CD4-positive, CD25-positive, alpha-beta regulatory T cell (primary cell): ENCODE data around the gene OR2T33. TPM values are rescaled to one million over a fixed set of nuclear protein-coding genes. Genes with fewer than 3 reads are reported as not detected.
"Not testable (repeated sequence)": the region's sequence is repeated elsewhere in the genome, so short reads cannot be mapped to it uniquely, and the experiment has no call there.

Experiments
- ATAC-seq, 2 donors: fragments of 150-1000 bp; cut with Tn5 transposase; one replicate each; pipeline ENCODE4 v1.10.0; 2021; ENCODE audit warnings: low read depth in 2 of 2, moderate number of reproducible peaks in 2 of 2, moderate library complexity in 1 of 2
- DNase-seq, 3 donors: peaks; one replicate each; pipeline versions ENCODE4 v3.0.0 to v3.0.0-alpha.2; 2012 to 2022; ENCODE audit warnings: mixed read lengths in 1 of 3
- H3K27ac ChIP-seq: one replicate; pipeline ENCODE4 v1.7.0; 2013; ENCODE audit warnings: mild to moderate bottlenecking, low read length; ENCODE audit not compliant: insufficient read depth, poor library complexity, severe bottlenecking
- H3K27me3 ChIP-seq: one replicate; pipeline ENCODE4 v1.7.0; 2013; ENCODE audit warnings: low read length; ENCODE audit not compliant: control insufficient read depth, insufficient read depth
- H3K36me3 ChIP-seq: one replicate; pipeline ENCODE4 v1.7.0; 2013; ENCODE audit warnings: mild to moderate bottlenecking, low read length, moderate library complexity; ENCODE audit not compliant: control insufficient read depth, insufficient read depth
- H3K4me1 ChIP-seq: 2 replicates; pipeline ENCODE4 v1.7.0; 2013; ENCODE audit warnings: mild to moderate bottlenecking, low read length; ENCODE audit not compliant: insufficient read depth, control insufficient read depth, poor library complexity, severe bottlenecking
- H3K4me3 ChIP-seq: one replicate; pipeline ENCODE4 v1.7.0; 2013; ENCODE audit warnings: low read depth, mild to moderate bottlenecking, low read length, moderate library complexity
- H3K9me3 ChIP-seq, 2 experiments: 1 replicate in 1 of 2; 2 replicates in 1 of 2; pipeline ENCODE4 v1.7.0; 2013; ENCODE audit warnings: low read length in 2 of 2, mild to moderate bottlenecking in 1 of 2, moderate library complexity in 1 of 2; ENCODE audit not compliant: control insufficient read depth in 2 of 2
- H3K27ac Mint-ChIP-seq, 3 donors: one replicate each; pipeline ENCODE4 v1.8.0; 2020 to 2022; ENCODE audit warnings: mild to moderate bottlenecking in 3 of 3, mixed read lengths in 3 of 3, moderate library complexity in 2 of 3
- H3K27me3 Mint-ChIP-seq: one replicate; pipeline ENCODE4 v1.8.0; 2022; ENCODE audit warnings: mild to moderate bottlenecking, mixed read lengths
- H3K36me3 Mint-ChIP-seq: one replicate; pipeline ENCODE4 v1.8.0; 2020; ENCODE audit warnings: mixed read lengths
- H3K4me1 Mint-ChIP-seq, 4 donors: one replicate each; pipeline ENCODE4 v1.8.0; 2020 to 2022; ENCODE audit warnings: mixed read lengths in 4 of 4, mild to moderate bottlenecking in 1 of 4
- H3K4me3 Mint-ChIP-seq, 4 donors: one replicate each; pipeline ENCODE4 v1.8.0; 2020 to 2022; ENCODE audit warnings: mild to moderate bottlenecking in 4 of 4, mixed read lengths in 4 of 4, moderate library complexity in 3 of 4
- H3K9me3 Mint-ChIP-seq, 7 donors: one replicate each; pipeline ENCODE4 v1.8.0; 2020 to 2022; ENCODE audit warnings: mixed read lengths in 7 of 7, mild to moderate bottlenecking in 3 of 7, moderate library complexity in 2 of 7
- polyA plus RNA-seq, 4 donors: library from polyadenylated mRNA; unstranded; fragments of 300-500 nt; fragmentation: Illumina TruSeq; gene quantifications; one replicate each; pipeline ENCODE4 v1.2.3, GENCODE V29; 2021
- total RNA-seq: library from RNA; stranded (reverse); gene quantifications from one replicate; pipeline ENCODE4 v1.2.3, GENCODE V29; 2022

OR2T33 gene
- total RNA-seq, result not detected
- not detected for polyA plus RNA-seq

DNA sequence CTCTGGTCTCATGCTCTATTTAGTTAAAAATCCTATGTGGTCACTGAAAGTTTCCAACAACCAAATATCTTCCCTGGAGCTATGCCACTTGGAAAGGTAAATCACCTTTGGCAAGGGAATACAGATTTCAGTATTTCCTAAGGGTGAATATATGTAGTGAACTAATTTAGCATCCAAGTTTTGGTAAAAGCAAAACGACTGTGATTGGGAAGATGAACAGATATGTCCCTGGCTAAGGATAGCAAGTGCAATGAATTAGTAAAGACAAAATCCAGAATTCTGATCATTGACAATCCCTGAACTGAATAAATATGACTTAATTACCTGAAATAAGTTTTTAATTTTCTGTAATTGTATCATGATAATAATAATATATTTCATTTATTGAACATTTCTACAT lies at the start of gene OR2T33:
Gene OR2T33 (minus strand): TSS at position 101 of the 400 bp plus-strand sequence. CDS start 4,162 bp downstream, outside the sequence.
- H3K4me3 Mint-ChIP-seq, result no peak within 1 kb of the TSS
- no peaks in the 10 kb centered on the region for H3K36me3 ChIP-seq
- H3K9me3 Mint-ChIP-seq, result peaks cover 0 to 4% (median 0%) of the 10 kb centered on the region in 7 donors
- H3K27ac ChIP-seq, result no peak within 1 kb of the TSS
- H3K27ac Mint-ChIP-seq, result no peak within 1 kb of the TSS
- DNase-seq (no peak), ATAC-seq (no peak)
- H3K36me3 Mint-ChIP-seq, result no peaks in the 10 kb centered on the region
- no peaks in the 10 kb centered on the region for H3K27me3 Mint-ChIP-seq
- H3K27me3 ChIP-seq, result no peaks in the 10 kb centered on the region
- H3K4me3 ChIP-seq, result no peak within 1 kb of the TSS
- peaks cover 0 to 3% of the 10 kb centered on the region in 2 experiments for H3K9me3 ChIP-seq
- H3K4me1 ChIP-seq, result no peaks in the 10 kb centered on the region
- H3K4me1 Mint-ChIP-seq, result no peaks in the 10 kb centered on the region

DNA sequence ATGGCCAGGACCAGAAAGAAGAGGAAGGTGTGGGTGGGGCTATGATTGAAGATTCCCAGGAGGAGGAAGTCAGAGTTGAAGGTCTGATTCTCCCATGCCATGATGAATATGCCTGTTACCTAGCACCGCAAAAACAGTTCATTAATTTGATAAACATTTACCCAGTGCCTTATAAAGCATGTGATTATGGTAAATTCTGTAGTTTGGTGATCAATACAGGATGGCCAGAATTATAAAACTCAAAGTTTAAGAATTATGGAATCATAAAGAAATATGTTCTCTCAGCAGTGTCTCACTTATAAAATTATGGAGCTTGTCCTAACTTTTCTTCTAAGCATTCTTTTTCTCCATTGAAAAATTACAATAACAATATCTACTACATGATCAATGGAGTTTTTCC lies 46.7 kb upstream of the OR2T33 start, which contains the start of gene OR2M7:
Gene OR2M7 (minus strand): TSS at position 101 of the 400 bp plus-strand sequence. CDS start 0 bp downstream, at position 101.
- H3K4me1 ChIP-seq, result no peaks in the 10 kb centered on the region
- H3K4me3 ChIP-seq, result no peak within 1 kb of the TSS
- Mint-ChIP-seq H3K36me3 (no peaks in the 10 kb centered on the region), H3K27me3 (no peaks in the 10 kb centered on the region), H3K9me3 (peaks cover 0 to 24% (median 2%) of the 10 kb centered on the region in 7 donors), H3K27ac (no peak within 1 kb of the TSS), H3K4me1 (no peaks in the 10 kb centered on the region), H3K4me3 (no peak within 1 kb of the TSS)
- ATAC-seq, result no peak
- H3K9me3 ChIP-seq, result no peaks in the 10 kb centered on the region
- no peaks in the 10 kb centered on the region for H3K36me3 ChIP-seq
- H3K27me3 ChIP-seq, result no peaks in the 10 kb centered on the region
- no peak within 1 kb of the TSS for H3K27ac ChIP-seq
- no peak for DNase-seq

DNA sequence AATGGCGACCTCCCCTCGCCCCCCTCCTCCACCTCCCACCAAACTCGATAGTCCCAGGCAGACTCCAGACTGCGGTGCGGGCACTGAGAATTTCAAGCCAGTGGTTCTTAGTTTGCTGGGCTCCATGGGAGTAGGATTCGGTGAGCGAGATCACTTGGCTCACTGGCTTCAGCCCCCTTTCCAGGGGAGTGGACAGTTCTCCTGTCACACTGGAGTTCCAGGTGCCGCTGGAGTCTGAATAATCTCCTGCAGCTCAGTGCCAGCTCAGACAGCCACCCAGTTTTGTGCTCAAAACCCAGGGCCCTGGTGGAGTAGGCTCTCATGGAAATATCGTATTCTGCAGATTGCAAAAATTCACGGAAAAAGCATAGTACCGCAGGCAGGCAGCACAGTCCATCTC lies 39.0 kb upstream of the OR2T33 start:
- Mint-ChIP-seq H3K36me3 (no peaks in the 10 kb centered on the region), H3K9me3 (peaks cover 4 to 17% (median 10%) of the 10 kb centered on the region in 7 donors), H3K27me3 (no peaks in the 10 kb centered on the region), H3K27ac (no peak overlapping the region), H3K4me1 (no peaks in the 10 kb centered on the region), H3K4me3 (no peak overlapping the region)
- no peak for DNase-seq
- no peaks in the 10 kb centered on the region for H3K36me3 ChIP-seq
- H3K27ac ChIP-seq, result no peak overlapping the region
- H3K4me1 ChIP-seq, result no peaks in the 10 kb centered on the region
- H3K9me3 ChIP-seq, result peaks cover 1 to 10% of the 10 kb centered on the region in 2 experiments
- H3K4me3 ChIP-seq, result no peak overlapping the region
- ATAC-seq, result no peak
- no peaks in the 10 kb centered on the region for H3K27me3 ChIP-seq

DNA sequence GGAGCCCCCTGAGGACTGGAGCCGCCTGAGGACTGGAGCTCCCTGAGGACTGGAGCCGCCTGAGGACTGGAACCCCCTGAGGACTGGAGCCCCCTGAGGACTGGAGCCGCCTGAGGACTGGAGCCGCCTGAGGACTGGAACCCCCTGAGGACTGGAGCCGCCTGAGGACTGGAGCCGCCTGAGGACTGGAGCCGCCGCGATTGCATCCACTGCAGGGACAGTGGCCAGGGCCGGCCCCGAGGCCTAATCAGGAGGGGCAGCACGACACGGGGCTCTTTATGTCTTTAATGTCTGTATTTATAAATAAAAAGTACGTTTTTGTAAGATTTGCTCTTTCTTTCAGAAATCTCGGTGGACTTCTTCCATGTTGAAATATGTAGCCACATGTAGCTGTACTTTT lies 29.0 kb upstream of the OR2T33 start:
- not testable (repeated sequence) for H3K4me1 ChIP-seq, DNase-seq, H3K4me3 Mint-ChIP-seq

DNA sequence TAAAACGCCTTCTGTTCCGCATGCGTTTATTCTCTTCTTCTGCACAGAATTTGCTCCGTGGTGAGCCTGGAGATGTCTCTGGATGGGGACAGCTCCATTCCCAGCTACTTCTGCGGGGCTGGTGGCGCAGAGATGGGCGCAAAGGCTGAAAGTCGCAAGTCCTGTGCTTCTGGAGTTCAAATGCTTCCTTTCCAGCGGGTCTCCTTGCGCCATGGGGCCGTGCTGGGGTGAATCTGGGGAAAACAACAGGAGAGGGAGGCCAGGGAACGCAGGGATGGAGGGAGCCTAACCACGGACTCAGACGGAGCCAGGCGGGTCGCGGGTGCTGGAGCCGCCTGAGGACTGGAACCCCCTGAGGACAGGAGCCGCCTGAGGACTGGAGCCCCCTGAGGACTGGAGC lies 28.3 kb upstream of the OR2T33 start:
- H3K27me3 Mint-ChIP-seq, result no peaks in the 10 kb centered on the region
- no peaks in the 10 kb centered on the region for H3K4me1 ChIP-seq
- H3K27ac ChIP-seq, result no peak overlapping the region
- DNase-seq, result no peak
- H3K36me3 ChIP-seq, result no peaks in the 10 kb centered on the region
- no peak overlapping the region for H3K4me3 Mint-ChIP-seq
- no peaks in the 10 kb centered on the region for H3K36me3 Mint-ChIP-seq
- ATAC-seq, result no peak
- H3K27me3 ChIP-seq, result no peaks in the 10 kb centered on the region
- H3K9me3 ChIP-seq, result no peaks in the 10 kb centered on the region
- H3K9me3 Mint-ChIP-seq, result peaks cover 0 to 10% (median 0%) of the 10 kb centered on the region in 7 donors
- H3K27ac Mint-ChIP-seq, result no peak overlapping the region
- H3K4me3 ChIP-seq, result no peak overlapping the region
- no peaks in the 10 kb centered on the region for H3K4me1 Mint-ChIP-seq

More for the DNA sequence above, 29.0 kb upstream of the OR2T33 start:
- H3K4me1 Mint-ChIP-seq, H3K27me3 ChIP-seq, H3K4me3 ChIP-seq, H3K9me3 ChIP-seq, H3K27me3 Mint-ChIP-seq, H3K36me3 Mint-ChIP-seq, H3K36me3 ChIP-seq, H3K9me3 Mint-ChIP-seq, ATAC-seq, H3K27ac ChIP-seq, H3K27ac Mint-ChIP-seq: not testable (repeated sequence)

GRCh38 chr1:248305672-248306071 lies 27.9 kb upstream of the OR2T33 start:
- H3K4me3 Mint-ChIP-seq, H3K36me3 Mint-ChIP-seq, ATAC-seq: not testable (repeated sequence)

DNA sequence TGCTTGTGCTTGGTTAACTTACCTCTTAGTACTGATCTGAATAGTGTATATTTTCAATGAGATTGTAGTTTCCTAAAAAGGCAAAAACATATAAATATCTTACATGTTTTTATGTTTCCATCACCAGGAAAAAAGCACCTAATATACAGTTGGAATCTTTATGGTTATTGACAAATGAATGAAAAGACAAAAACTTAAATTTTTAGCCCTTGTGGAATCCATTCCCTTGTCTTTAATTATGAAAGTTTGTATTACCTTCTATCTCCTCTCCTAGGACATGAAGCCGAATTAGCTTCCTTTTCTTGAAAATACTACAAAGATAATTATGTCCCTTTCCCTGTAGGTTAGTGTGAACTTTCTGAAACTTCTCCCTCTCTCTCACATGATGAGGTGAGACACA lies 25.5 kb upstream of the OR2T33 start, which contains the start of gene OR2T12:
Gene OR2T12 (minus strand): TSS at position 101 of the 400 bp plus-strand sequence. CDS start 7,846 bp downstream, outside the sequence.
- no peaks in the 10 kb centered on the region for H3K27me3 ChIP-seq
- no peak for ATAC-seq
- DNase-seq, result no peak
- H3K4me3 Mint-ChIP-seq, result no peak within 1 kb of the TSS
- H3K36me3 ChIP-seq, result no peaks in the 10 kb centered on the region
- no peak within 1 kb of the TSS for H3K4me3 ChIP-seq
- H3K27me3 Mint-ChIP-seq, result no peaks in the 10 kb centered on the region
- no peaks in the 10 kb centered on the region for H3K36me3 Mint-ChIP-seq
- H3K27ac Mint-ChIP-seq, result no peak within 1 kb of the TSS
- H3K9me3 ChIP-seq, result no peaks in the 10 kb centered on the region
- no peak within 1 kb of the TSS for H3K27ac ChIP-seq
- H3K4me1 ChIP-seq, result no peaks in the 10 kb centered on the region
- H3K4me1 Mint-ChIP-seq, result no peaks in the 10 kb centered on the region
- peaks cover 0 to 10% (median 2%) of the 10 kb centered on the region in 7 donors for H3K9me3 Mint-ChIP-seq

More at GRCh38 chr1:248305672-248306071, 27.9 kb upstream of the OR2T33 start:
- H3K27ac Mint-ChIP-seq, H3K27ac ChIP-seq, H3K27me3 ChIP-seq, H3K4me3 ChIP-seq, H3K36me3 ChIP-seq, H3K4me1 Mint-ChIP-seq, H3K9me3 Mint-ChIP-seq, DNase-seq, H3K9me3 ChIP-seq, H3K4me1 ChIP-seq, H3K27me3 Mint-ChIP-seq: not testable (repeated sequence)

DNA sequence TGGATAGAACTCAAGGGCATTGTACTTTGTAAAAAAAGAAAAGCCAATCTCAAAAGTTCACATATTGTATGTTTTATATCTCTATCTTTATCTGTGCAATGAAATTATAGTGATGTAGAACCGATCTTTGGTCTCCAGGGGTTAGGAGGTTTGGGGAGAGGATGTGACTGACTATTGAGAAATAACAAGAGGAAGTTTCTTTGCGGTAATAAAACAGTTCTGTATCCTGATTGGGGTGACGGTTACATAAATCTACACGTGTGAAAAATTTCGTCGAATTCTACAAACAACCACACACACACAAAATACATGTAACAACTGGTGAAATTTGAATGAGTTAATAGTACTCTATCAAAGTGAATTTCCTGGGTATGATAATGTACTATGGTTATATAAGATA lies 10.6 kb upstream of the OR2T33 start:
- no peak overlapping the region for H3K4me3 ChIP-seq
- no peaks in the 10 kb centered on the region for H3K27me3 ChIP-seq
- no peaks in the 10 kb centered on the region for H3K36me3 ChIP-seq
- no peaks in the 10 kb centered on the region for H3K9me3 ChIP-seq
- H3K27ac Mint-ChIP-seq, result no peak overlapping the region
- H3K4me1 Mint-ChIP-seq, result peaks cover 0 to 5% (median 0%) of the 10 kb centered on the region in 4 donors
- ATAC-seq, result no peak
- H3K27ac ChIP-seq, result no peak overlapping the region
- H3K4me3 Mint-ChIP-seq, result no peak overlapping the region
- H3K27me3 Mint-ChIP-seq, result no peaks in the 10 kb centered on the region
- no peaks in the 10 kb centered on the region for H3K36me3 Mint-ChIP-seq
- no peak for DNase-seq
- no peaks in the 10 kb centered on the region for H3K4me1 ChIP-seq
- peaks cover 0 to 14% (median 3%) of the 10 kb centered on the region in 7 donors for H3K9me3 Mint-ChIP-seq
